Hepatocyte (in vitro differentiated cells): ENCODE data around the gene TRIM75.

Source experiments
- EZH2phosphoT487 ChIP-seq: fragments of 200-600 bp; sonication (generic); IDR thresholded peaks from one replicate; pipeline ENCODE4 v1.6.1; 2018; ENCODE audit warnings: antibody characterized with exemption, mild to moderate bottlenecking, low read depth, moderate library complexity; ENCODE audit not compliant: unreplicated experiment, severe bottlenecking
- TF ChIP-seq, protein P1 (sequence below): fragments of 200-600 bp; sonication (generic); IDR thresholded peaks from 2 replicates; pipeline ENCODE4 v1.5.1; 2016; ENCODE audit warnings: antibody characterized with exemption, mild to moderate bottlenecking; ENCODE audit not compliant: poor library complexity

DNA sequence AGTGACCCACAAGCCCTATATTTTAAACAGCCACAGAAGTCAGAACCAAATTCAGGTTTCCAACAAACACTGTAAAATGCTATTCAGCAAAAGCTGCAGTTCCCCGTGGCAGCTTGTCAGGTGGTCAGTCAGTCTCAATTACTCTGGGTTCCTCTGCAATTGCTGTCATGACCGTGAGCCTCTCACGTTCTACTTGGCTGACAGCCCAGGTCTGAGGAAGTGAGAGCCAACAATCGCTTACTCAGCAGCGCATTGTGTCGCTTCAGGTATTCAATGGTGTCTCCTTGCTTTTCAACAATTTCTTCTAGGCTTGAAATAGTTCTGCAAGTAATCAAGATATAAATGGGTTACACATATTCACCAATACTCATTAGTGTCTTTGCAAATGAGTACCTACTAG, 25.8 kb downstream of the TRIM75 start:
- TF ChIP-seq, protein P1, sequence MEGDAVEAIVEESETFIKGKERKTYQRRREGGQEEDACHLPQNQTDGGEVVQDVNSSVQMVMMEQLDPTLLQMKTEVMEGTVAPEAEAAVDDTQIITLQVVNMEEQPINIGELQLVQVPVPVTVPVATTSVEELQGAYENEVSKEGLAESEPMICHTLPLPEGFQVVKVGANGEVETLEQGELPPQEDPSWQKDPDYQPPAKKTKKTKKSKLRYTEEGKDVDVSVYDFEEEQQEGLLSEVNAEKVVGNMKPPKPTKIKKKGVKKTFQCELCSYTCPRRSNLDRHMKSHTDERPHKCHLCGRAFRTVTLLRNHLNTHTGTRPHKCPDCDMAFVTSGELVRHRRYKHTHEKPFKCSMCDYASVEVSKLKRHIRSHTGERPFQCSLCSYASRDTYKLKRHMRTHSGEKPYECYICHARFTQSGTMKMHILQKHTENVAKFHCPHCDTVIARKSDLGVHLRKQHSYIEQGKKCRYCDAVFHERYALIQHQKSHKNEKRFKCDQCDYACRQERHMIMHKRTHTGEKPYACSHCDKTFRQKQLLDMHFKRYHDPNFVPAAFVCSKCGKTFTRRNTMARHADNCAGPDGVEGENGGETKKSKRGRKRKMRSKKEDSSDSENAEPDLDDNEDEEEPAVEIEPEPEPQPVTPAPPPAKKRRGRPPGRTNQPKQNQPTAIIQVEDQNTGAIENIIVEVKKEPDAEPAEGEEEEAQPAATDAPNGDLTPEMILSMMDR, result no peak
- TF ChIP-seq EZH2phosphoT487, result no peak
